Heart right ventricle (tissue), 16 donors: ENCODE data around the gene PEPD. TPM values are rescaled to one million over a fixed set of nuclear protein-coding genes. Genes with fewer than 3 reads are reported as not detected.

Source experiments
- ATAC-seq, 8 donors: fragments of 200-7000 bp; cut with Tn5 transposase; one replicate each; pipeline ENCODE4 v1.9.1; 2020; ENCODE audit warnings: mild to moderate bottlenecking in 8 of 8, moderate library complexity in 8 of 8, moderate number of reproducible peaks in 1 of 8
- DNase-seq, 2 donors: peaks; one replicate each; pipeline ENCODE4 v3.0.0-alpha.2; 2020
- H3K27ac ChIP-seq, 10 donors: fragments of 200-600 bp; sonication (generic) in 2 of 10; one replicate each; pipeline versions ENCODE4 v1.5.0 to v1.8.0; 2020 to 2022; ENCODE audit warnings: mild to moderate bottlenecking in 3 of 10
- H3K27me3 ChIP-seq, 7 donors: fragments of 200-600 bp; one replicate each; pipeline ENCODE4 v1.8.0; 2021 to 2022; ENCODE audit warnings: mild to moderate bottlenecking in 2 of 7
- H3K36me3 ChIP-seq, 9 donors: fragments of 200-600 bp; sonication (generic) in 1 of 9; one replicate each; pipeline versions ENCODE4 v1.5.0 to v1.8.0; 2020 to 2022; ENCODE audit warnings: mild to moderate bottlenecking in 2 of 9
- H3K4me1 ChIP-seq, 9 donors: fragments of 200-600 bp; sonication (generic) in 1 of 9; one replicate each; pipeline versions ENCODE4 v1.5.0 to v1.8.0; 2020 to 2022; ENCODE audit warnings: mild to moderate bottlenecking in 4 of 9
- H3K4me3 ChIP-seq, 10 donors: fragments of 200-600 bp; sonication (generic) in 2 of 10; one replicate each; pipeline versions ENCODE4 v1.5.0 to v1.8.0; 2020 to 2022; ENCODE audit warnings: mild to moderate bottlenecking in 7 of 10, moderate library complexity in 2 of 10
- H3K9me3 ChIP-seq, 11 donors: fragments of 200-600 bp in 10 of 11; sonication (generic) in 2 of 11; one replicate each; pipeline versions ENCODE4 v1.5.0 to v1.8.0; 2013 to 2022; ENCODE audit warnings: mild to moderate bottlenecking in 2 of 11, control low read depth in 1 of 11, moderate library complexity in 1 of 11
- CTCF ChIP-seq, 9 donors: fragments of 200-600 bp; sonication (generic) in 2 of 9; IDR thresholded peaks; one replicate each; pipeline versions ENCODE4 v1.5.0 to v1.8.0; 2021 to 2022; ENCODE audit warnings: antibody characterized with exemption in 9 of 9, mild to moderate bottlenecking in 5 of 9, moderate library complexity in 1 of 9
- WGBS, 2 donors: extraction: QIAGEN DNeasy Blood & Tissue Kit; methylation state at CpG; one replicate each; pipeline ENCODE4 v1.1.7; 2013; ENCODE audit warnings: inconsistent platforms in 1 of 2; 5-methylcytosine and 5-hydroxymethylcytosine counted together
- intact Hi-C, 10 donors: fragments of 100-400 bp; cut with DNase I; formaldehyde crosslinking; loops; one replicate each; pipeline versions ENCODE4 v1.11.1 to v1.14.2; 2022
- polyA plus RNA-seq, 2 donors: library from polyadenylated mRNA; stranded (reverse); fragments of 200-250 nt; gene quantifications; one replicate each; pipeline ENCODE4 v1.2.3, GENCODE V29; 2013
- total RNA-seq, 10 donors: library from RNA; stranded (reverse); fragmentation: NEBNext Ultra II Directional in 3 of 10; extraction: Animal tissue kit (Norgen Biotek cat#: 25700) in 3 of 10; gene quantifications; one replicate each; pipeline versions ENCODE4 v1.2.1 to v1.2.4, GENCODE V29; 2021 to 2023
- donor health status: Arrhythmogenic right ventricular cardiomyopathy.
- donor health status: ischemic (EF 13 %, LVEDD 7.1; RV severe dilation, severe dysfunction).
- donor health status: healthy with polysubstance abuse.
- donor health status: DM: no; HTN: yes; CAD: no.
- donor health status: DM: no; HTN: no; CAD: no.
- donor health status: ischemic (EF 25% LVEDD 6.9; RV normal size, moderate dysfunction).
- donor health status: ischemic (EF 25% LVEDD 5.7; RV mildly dilated, moderate dysfunction).
- donor health status: healthy.
- donor health status: DM: yes; HTN: yes; CAD: no.
- donor health status: Ischemic cardiomyopathy.
- donor health status: ischemic (EF 35%, LVEDD 5.7; RV mildly dilated, moderate dysfunction).
- donor health status: nonischemic (EF 11% LVEDD 7.7; RV severe dilation, severe dysfunction).
- donor health status: DM: yes; HTN: yes; CAD: no.
- donor health status: PGD.
- donor health status: ischemic (EF 29% LVEDD 5.4; RV normal size, mild dysfunction).
- donor health status: nonischemic (EF 23%, LVEDD 6.1; RV moderate dilation, normal function).

The PEPD gene
- total and polyA plus RNA-seq, 12 donors = 20.4 to 47.7 (median 26.8) TPM

GRCh38 chr19:33413426-33413725, 108.2 kb downstream of the PEPD start:
- Histone ChIP-seq H3K27me3 (no peaks in the 10 kb centered on the region), H3K36me3 (peaks cover 0 to 20% (median 0%) of the 10 kb centered on the region in 9 donors), H3K27ac (no peak overlapping the region), H3K9me3 (no peaks in the 10 kb centered on the region), H3K4me1 (peaks cover 0 to 8% (median 0%) of the 10 kb centered on the region in 9 donors), H3K4me3 (no peak overlapping the region)
- no peak for TF ChIP-seq CTCF (IDR thresholded peaks at IDR 0.05)
- intact Hi-C loops = no loop called here
- no peak for DNase-seq
- no peak for ATAC-seq
- 95 to 96% methylated on average over 13 of the region's 13 CpGs for WGBS, 2 donors

GRCh38 chr19:33412601-33413425, 108.8 kb downstream of the PEPD start:
- Histone ChIP-seq H3K4me1 (peaks cover 0 to 8% (median 0%) of the 10 kb centered on the region in 9 donors), H3K9me3 (no peaks in the 10 kb centered on the region), H3K27me3 (no peaks in the 10 kb centered on the region), H3K4me3 (no peak overlapping the region), H3K27ac (no peak overlapping the region), H3K36me3 (peaks cover 0 to 20% (median 0%) of the 10 kb centered on the region in 9 donors)
- 89% methylated on average over 18 of the region's 18 CpGs for WGBS, 2 donors
- intact Hi-C loops = no loop called here
- DNase-seq (no peak), ATAC-seq (no peak)
- no peak for TF ChIP-seq CTCF (IDR thresholded peaks at IDR 0.05)

GRCh38 chr19:33411621-33412180, 109.9 kb downstream of the PEPD start:
- no peak overlapping the region for H3K27ac ChIP-seq
- no peak for ATAC-seq
- DNase-seq = no peak
- H3K9me3 ChIP-seq = no peaks in the 10 kb centered on the region
- WGBS, 2 donors = 94% methylated on average over 20 of the region's 20 CpGs
- no peak for TF ChIP-seq CTCF (IDR thresholded peaks at IDR 0.05)
- intact Hi-C loops = loop anchor here in 1 of 10 donors (2.0 kb wide), 1 partner anchor 179 kb away; no protein-coding TSS in a partner anchor
- peaks cover 0 to 20% (median 0%) of the 10 kb centered on the region in 9 donors for H3K36me3 ChIP-seq
- no peaks in the 10 kb centered on the region for H3K27me3 ChIP-seq
- H3K4me1 ChIP-seq = peaks cover 0 to 5% (median 2%) of the 10 kb centered on the region in 9 donors
- no peak overlapping the region for H3K4me3 ChIP-seq

GRCh38 chr19:33410915-33411401, 110.6 kb downstream of the PEPD start:
- DNase-seq = no peak
- Histone ChIP-seq H3K4me1 (peaks cover 0 to 9% (median 0%) of the 10 kb centered on the region in 9 donors), H3K27ac (no peak overlapping the region), H3K9me3 (no peaks in the 10 kb centered on the region), H3K27me3 (no peaks in the 10 kb centered on the region), H3K4me3 (no peak overlapping the region), H3K36me3 (peaks cover 0 to 20% (median 0%) of the 10 kb centered on the region in 9 donors)
- no peak for TF ChIP-seq CTCF (IDR thresholded peaks at IDR 0.05)
- ATAC-seq = no peak
- intact Hi-C loops = loop anchor here in 1 of 10 donors (2.0 kb wide), 1 partner anchor 178 kb away; no protein-coding TSS in a partner anchor
- WGBS, 2 donors = 87 to 89% methylated on average over 21 of the region's 21 CpGs
